Hepatocyte (in vitro differentiated cells): ENCODE results near the gene ATG10. TPM values are rescaled to one million over a fixed set of nuclear protein-coding genes. Genes with fewer than 3 reads are reported as not detected.
"Not testable (repeated sequence)": the region's sequence is repeated elsewhere in the genome, so short reads cannot be mapped to it uniquely, and the experiment has no call there.

ENCODE experiments used
- DNase-seq: peaks from one replicate; pipeline ENCODE4 v3.0.0-alpha.2; 2016; ENCODE audit warnings: low spot score
- H2AFZ ChIP-seq: fragments of 200-600 bp; sonication (generic); 2 replicates; pipeline ENCODE4 v1.6.0; 2016; ENCODE audit warnings: antibody characterized with exemption, mild to moderate bottlenecking
- H3K27ac ChIP-seq: fragments of 200-600 bp; sonication (generic); 2 replicates; pipeline ENCODE4 v1.5.1; 2016; ENCODE audit warnings: mild to moderate bottlenecking
- H3K27me3 ChIP-seq: fragments of 200-600 bp; sonication (generic); 2 replicates; pipeline ENCODE4 v1.6.1; 2016
- H3K36me3 ChIP-seq: fragments of 200-600 bp; sonication (generic); replicated peaks from 2 replicates; pipeline ENCODE4 v1.5.1; 2016; ENCODE audit warnings: low read depth; ENCODE audit not compliant: insufficient read depth
- H3K4me1 ChIP-seq: fragments of 200-600 bp; sonication (generic); 2 replicates; pipeline ENCODE4 v1.5.1; 2016; ENCODE audit warnings: mild to moderate bottlenecking, moderate library complexity; ENCODE audit not compliant: insufficient read depth
- H3K4me2 ChIP-seq: fragments of 200-600 bp; sonication (generic); 2 replicates; pipeline ENCODE4 v1.6.0; 2016
- H3K4me3 ChIP-seq: fragments of 200-600 bp; sonication (generic); 2 replicates; pipeline ENCODE4 v1.5.1; 2016; ENCODE audit warnings: mild to moderate bottlenecking
- H3K79me2 ChIP-seq: fragments of 200-600 bp; sonication (generic); 2 replicates; pipeline ENCODE4 v1.6.0; 2017; ENCODE audit warnings: mild to moderate bottlenecking
- H3K9me2 ChIP-seq: fragments of 200-600 bp; sonication (generic); replicated peaks from 2 replicates; pipeline ENCODE4 v1.6.0; 2017; ENCODE audit warnings: mild to moderate bottlenecking; ENCODE audit not compliant: insufficient read depth
- H3K9me3 ChIP-seq: fragments of 200-600 bp; sonication (generic); 2 replicates; pipeline ENCODE4 v1.5.1; 2016; ENCODE audit warnings: low read depth, mild to moderate bottlenecking
- H4K20me1 ChIP-seq: fragments of 200-600 bp; sonication (generic); 2 replicates; pipeline ENCODE4 v1.6.0; 2016; ENCODE audit warnings: mild to moderate bottlenecking; ENCODE audit not compliant: insufficient read depth, poor library complexity, severe bottlenecking
- EZH2 ChIP-seq: fragments of 200-600 bp; sonication (generic); IDR thresholded peaks from 2 replicates; pipeline ENCODE4 v1.6.1; 2016; ENCODE audit warnings: antibody characterized with exemption, mild to moderate bottlenecking, borderline replicate concordance
- EZH2phosphoT487 ChIP-seq: fragments of 200-600 bp; sonication (generic); IDR thresholded peaks from one replicate; pipeline ENCODE4 v1.6.1; 2018; ENCODE audit warnings: antibody characterized with exemption, mild to moderate bottlenecking, low read depth, moderate library complexity; ENCODE audit not compliant: unreplicated experiment, severe bottlenecking
- WGBS: methylation state at CpG from one replicate; pipeline ENCODE4 v1.1.6; 2016; ENCODE audit warnings: low lambda C conversion rate; ENCODE audit errors: missing lambda C conversion rate; 5-methylcytosine and 5-hydroxymethylcytosine counted together
- polyA plus RNA-seq: library from polyadenylated mRNA; unstranded; fragments of >200 nt; fragmentation: Nextera tagmentation; extraction: Ambion mirVana; gene quantifications from 2 replicates; pipeline ENCODE4 v1.2.1, GENCODE V29; 2016
- total RNA-seq: library from RNA; depleted of rRNA; stranded (reverse); fragments of >200 nt; gene quantifications from 2 replicates; pipeline ENCODE4 v1.2.3, GENCODE V29; 2014
- TF ChIP-seq, protein P1 (sequence below): fragments of 200-600 bp; sonication (generic); IDR thresholded peaks from 2 replicates; pipeline ENCODE4 v1.5.1; 2016; ENCODE audit warnings: antibody characterized with exemption, mild to moderate bottlenecking; ENCODE audit not compliant: poor library complexity

Gene ATG10
- total and polyA plus RNA-seq, 2 experiments from 2014 or later, result 11.8 to 13.0 TPM

DNA sequence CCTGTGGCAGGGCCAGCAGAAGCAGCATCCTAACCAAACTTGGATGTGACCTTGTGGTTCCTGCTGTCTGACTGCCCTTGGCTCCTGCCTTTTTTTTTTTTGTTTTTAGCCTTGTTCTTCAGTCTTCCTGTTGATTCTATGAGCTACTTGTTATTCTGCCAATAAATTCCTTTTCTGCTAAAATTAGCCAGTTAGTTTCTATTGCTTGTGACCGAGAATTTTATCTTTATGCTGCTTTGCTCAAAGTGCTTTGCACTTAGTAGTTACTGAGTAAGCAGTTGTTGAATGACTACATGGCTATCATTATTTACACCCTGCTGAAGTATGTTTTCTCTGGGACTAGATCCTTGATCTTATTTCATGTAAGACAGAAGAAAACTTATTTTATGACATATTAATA lies 20.8 kb upstream of the ATG10 start:
- Histone ChIP-seq H3K4me1 (no peaks in the 10 kb centered on the region), H3K27me3 (no peaks in the 10 kb centered on the region)

DNA sequence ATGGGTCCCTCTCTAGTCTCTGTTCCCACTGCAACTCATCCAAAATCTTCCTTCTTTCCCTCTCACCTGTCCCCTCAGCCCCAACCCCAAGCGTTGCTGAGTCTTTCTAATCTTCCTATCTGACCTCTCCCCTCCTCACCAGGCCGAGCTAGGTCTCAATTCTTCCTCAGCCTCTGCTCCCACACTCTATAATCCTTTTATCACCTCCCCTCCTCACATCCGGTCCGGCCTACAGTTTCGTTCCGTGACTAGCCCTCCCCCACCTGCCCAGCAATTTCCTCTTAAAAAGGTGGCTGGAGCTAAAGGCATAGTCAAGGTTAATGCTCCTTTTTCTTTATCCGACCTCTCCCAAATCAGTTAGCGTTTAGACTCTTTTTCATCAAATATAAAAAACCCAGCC lies 17.0 kb upstream of the ATG10 start:
- H3K4me1 ChIP-seq, H3K27ac ChIP-seq, H3K9me2 ChIP-seq, DNase-seq, H4K20me1 ChIP-seq, H3K79me2 ChIP-seq, H3K27me3 ChIP-seq, H2AFZ ChIP-seq, H3K9me3 ChIP-seq, H3K4me2 ChIP-seq, H3K4me3 ChIP-seq, H3K36me3 ChIP-seq: not testable (repeated sequence)
- 34% methylated on average over 8 of the region's 8 CpGs for WGBS

More for the DNA sequence above, 20.8 kb upstream of the ATG10 start:
- no peak overlapping the region for H3K4me2 ChIP-seq
- H3K27ac ChIP-seq, result no peak overlapping the region
- H3K9me3 ChIP-seq, result no peaks in the 10 kb centered on the region
- no peak for DNase-seq
- H3K4me3 ChIP-seq, result no peak overlapping the region
- 41% methylated on average over 1 of the region's 1 CpG for WGBS
- H3K9me2 ChIP-seq, result no peaks in the 10 kb centered on the region
- no peaks in the 10 kb centered on the region for H3K79me2 ChIP-seq
- H3K36me3 ChIP-seq, result no peaks in the 10 kb centered on the region
- no peak for TF ChIP-seq EZH2
- TF ChIP-seq EZH2phosphoT487, result no peak
- TF ChIP-seq, protein P1, sequence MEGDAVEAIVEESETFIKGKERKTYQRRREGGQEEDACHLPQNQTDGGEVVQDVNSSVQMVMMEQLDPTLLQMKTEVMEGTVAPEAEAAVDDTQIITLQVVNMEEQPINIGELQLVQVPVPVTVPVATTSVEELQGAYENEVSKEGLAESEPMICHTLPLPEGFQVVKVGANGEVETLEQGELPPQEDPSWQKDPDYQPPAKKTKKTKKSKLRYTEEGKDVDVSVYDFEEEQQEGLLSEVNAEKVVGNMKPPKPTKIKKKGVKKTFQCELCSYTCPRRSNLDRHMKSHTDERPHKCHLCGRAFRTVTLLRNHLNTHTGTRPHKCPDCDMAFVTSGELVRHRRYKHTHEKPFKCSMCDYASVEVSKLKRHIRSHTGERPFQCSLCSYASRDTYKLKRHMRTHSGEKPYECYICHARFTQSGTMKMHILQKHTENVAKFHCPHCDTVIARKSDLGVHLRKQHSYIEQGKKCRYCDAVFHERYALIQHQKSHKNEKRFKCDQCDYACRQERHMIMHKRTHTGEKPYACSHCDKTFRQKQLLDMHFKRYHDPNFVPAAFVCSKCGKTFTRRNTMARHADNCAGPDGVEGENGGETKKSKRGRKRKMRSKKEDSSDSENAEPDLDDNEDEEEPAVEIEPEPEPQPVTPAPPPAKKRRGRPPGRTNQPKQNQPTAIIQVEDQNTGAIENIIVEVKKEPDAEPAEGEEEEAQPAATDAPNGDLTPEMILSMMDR, result no peak
- no peaks in the 10 kb centered on the region for H4K20me1 ChIP-seq
- no peak overlapping the region for H2AFZ ChIP-seq

DNA sequence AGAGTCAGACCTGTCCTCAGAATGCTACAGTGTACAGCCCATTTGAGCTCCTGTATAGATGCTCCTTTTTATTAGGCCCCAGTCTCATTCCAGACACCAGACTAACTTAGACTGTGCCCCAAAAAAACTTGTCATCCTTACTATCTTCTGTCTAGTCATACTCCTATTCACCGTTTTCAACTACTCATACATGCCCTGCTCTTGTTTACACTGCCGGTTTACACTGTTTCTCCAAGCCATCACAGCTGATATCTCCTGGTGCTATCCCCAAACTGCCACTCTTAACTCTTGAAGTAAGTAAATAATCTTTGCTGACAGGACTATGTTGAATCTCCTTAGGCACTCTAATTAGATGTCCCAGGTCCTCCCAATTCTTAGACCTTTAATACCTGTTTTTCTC lies 13.7 kb upstream of the ATG10 start:
- H3K4me2 ChIP-seq, DNase-seq, H4K20me1 ChIP-seq, H3K79me2 ChIP-seq, H3K36me3 ChIP-seq, H3K9me2 ChIP-seq, H3K9me3 ChIP-seq, H3K4me1 ChIP-seq, H3K4me3 ChIP-seq, H2AFZ ChIP-seq, H3K27ac ChIP-seq, H3K27me3 ChIP-seq: not testable (repeated sequence)
- WGBS, result 39% methylated on average over 2 of the region's 2 CpGs

DNA sequence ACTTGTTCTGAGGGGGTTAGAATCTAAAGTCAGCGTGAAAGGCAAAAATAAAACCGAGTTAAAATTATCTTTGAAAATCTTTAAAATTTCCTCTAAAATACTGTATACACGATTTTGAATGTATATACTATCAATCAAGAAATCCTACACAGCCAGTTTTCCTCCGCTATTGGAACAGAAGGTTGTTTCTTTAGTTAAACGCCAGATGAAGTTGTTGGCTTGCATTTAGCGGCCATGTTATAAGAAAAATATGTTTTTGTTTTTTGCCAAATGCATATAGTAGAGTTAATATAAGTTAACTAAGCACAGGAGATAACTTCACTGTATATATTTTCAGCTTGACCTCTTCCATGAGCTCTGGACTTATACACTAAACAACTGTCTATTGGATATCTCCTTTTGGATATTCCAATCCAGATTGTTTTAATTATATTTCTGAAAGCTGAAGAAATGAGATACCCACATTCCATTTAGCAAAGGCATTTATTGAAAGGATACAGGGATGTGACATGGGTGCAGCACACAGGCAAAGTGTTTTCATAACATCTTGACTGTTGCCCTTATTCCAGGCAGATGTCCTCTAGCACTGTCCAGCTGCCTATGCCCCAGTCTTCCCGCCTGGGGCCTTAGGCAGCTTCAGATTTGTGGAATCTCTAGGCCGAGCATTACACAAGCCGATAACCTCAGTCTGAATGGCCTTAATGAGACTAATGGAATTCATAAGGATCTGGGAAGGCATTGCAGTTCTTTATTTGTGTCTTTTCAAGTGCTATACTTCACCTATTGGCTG lies 10.0 kb upstream of the ATG10 start:
- DNase-seq, result no peak
- Histone ChIP-seq H2AFZ (no peak overlapping the region), H3K27me3 (no peaks in the 10 kb centered on the region), H3K4me2 (no peak overlapping the region), H4K20me1 (no peaks in the 10 kb centered on the region), H3K4me1 (no peaks in the 10 kb centered on the region), H3K9me2 (no peaks in the 10 kb centered on the region), H3K79me2 (no peaks in the 10 kb centered on the region), H3K36me3 (no peaks in the 10 kb centered on the region), H3K9me3 (no peaks in the 10 kb centered on the region), H3K4me3 (no peak overlapping the region), H3K27ac (no peak overlapping the region)
- 84% methylated on average over 9 of the region's 9 CpGs for WGBS
- TF ChIP-seq, protein P1, result no peak
- no peak for TF ChIP-seq EZH2
- no peak for TF ChIP-seq EZH2phosphoT487
